GM20000 (cell line): ENCODE measurements around the gene ATP13A5.

Experiments
- DNase-seq: peaks from one replicate; pipeline ENCODE4 v3.0.0; 2012; ENCODE audit warnings: low spot score
- CTCF ChIP-seq: IDR thresholded peaks from 2 replicates; pipeline ENCODE4 v1.5.1; 2012; ENCODE audit warnings: mild to moderate bottlenecking, control low read depth; ENCODE audit errors: extremely low read depth, missing control alignments

ATP13A5 gene

DNA sequence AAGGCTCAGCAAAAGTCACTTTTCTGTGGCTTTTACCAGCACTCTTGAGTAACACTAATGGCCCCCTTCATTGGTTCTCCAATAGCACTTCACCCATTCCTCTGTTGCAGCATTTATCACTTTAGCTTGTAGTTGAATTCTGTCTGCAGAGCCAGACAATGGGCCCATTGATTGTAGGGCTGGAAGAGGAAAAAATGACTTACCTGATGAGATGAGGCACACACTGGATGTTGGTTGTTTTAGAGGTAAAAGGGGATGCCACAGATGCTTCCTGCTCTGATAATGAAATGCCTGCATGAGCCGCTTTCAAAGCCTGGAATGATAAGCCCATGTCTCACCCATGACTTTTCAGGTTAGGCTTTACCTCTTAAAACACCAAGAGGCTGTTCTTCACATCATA, 73.2 kb downstream of the ATP13A5 start:
- TF ChIP-seq CTCF: no peak
- no peak for DNase-seq

DNA sequence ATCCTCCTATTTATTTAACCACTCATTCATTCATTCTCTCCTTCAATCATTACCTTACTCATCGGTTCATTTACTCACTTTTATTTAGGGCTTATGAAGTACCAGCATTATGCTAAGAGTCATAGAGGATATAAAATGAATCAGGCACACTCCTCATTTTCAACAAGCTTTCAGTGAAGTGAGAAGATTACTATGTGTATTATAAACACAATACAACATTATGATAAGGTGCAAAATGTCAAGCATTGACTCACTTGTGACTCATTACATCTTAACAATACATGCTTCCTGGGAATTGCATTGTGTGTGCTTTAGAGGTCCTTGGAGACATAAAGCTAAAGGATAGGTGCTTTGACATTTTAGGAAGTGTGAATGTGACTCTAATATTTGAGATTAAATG, 77.1 kb downstream of the ATP13A5 start:
- TF ChIP-seq CTCF: no peak
- no peak for DNase-seq

GRCh38 chr3:193297421-193297820, 81.1 kb downstream of the ATP13A5 start:
- no peak for TF ChIP-seq CTCF
- peak; percentile 17 for DNase-seq

DNA sequence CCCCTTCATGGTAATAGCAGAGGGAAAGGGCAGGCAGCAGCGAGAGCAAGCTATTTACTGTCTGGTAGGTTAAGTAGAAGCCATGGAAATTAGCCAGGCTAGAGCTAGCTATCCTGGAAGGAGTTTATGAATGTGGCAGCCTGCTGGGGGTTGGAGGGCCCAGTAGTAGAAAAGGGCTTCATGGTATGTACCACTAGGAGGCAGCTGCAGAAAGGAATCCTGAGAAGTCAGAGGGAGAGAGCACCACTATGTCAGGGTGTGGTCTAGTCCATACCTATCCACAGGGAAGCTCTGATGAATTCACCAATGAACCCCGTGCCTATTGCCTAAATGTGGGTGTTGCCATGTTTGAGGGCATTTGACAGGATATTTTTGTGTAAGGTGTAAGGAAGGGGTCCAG, 82.6 kb downstream of the ATP13A5 start:
- DNase-seq: no peak
- no peak for TF ChIP-seq CTCF

DNA sequence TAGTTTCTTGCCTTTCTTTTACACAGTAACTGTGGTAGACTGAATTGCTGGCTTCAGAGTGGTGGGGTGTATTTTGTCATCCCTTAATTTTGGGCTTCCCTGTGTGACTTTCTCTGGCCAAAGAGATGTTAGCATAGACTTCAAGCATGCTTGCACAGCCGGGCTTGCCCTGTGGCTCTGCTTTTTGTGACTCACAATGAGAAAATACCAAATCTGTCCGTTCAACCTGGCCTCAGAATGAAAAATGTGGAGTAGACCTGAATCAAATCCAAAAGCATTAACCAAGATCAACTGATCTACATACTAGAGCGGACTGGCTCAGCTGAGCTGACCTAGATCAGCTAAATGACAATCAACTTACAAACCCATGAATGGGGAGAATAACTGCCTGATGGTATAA, 86.2 kb downstream of the ATP13A5 start:
- no peak for TF ChIP-seq CTCF
- DNase-seq: no peak

GRCh38 chr3:193271101-193271840, 107.3 kb downstream of the ATP13A5 start:
- no peak for TF ChIP-seq CTCF
- no peak for DNase-seq

GRCh38 chr3:193270451-193270850, 108.1 kb downstream of the ATP13A5 start:
- no peak for TF ChIP-seq CTCF
- no peak for DNase-seq
